ENCODE data around the gene MIEF2. TPM values are rescaled to one million over a fixed set of nuclear protein-coding genes. Genes with fewer than 3 reads are reported as not detected.

MIEF2 gene
- total RNA-seq, 1 donor from 2014 or later, result 22.2 TPM

GRCh38 chr17:18309202-18309601 is 48.7 kb downstream of the MIEF2 start:
- Mint-ChIP-seq H3K27me3 (no peaks in the 10 kb centered on the region), H3K4me1 (ENCODE audit: low read depth) (peaks cover 13% of the 10 kb centered on the region), H3K27ac (no peak overlapping the region), H3K4me3 (ENCODE audit: low read depth) (no peak overlapping the region), H3K9me3 (ENCODE audit: low read depth) (no peaks in the 10 kb centered on the region), H3K36me3 (ENCODE audit: insufficient read depth) (peaks cover 17% of the 10 kb centered on the region)
- TF ChIP-seq CTCF (IDR thresholded peaks at IDR 0.05; ENCODE audit: unreplicated experiment), result no peak
- DNase-seq (ENCODE audit: low spot score, unreplicated experiment), result no peak

GRCh38 chr17:18314059-18314730 is 53.7 kb downstream of the MIEF2 start:
- no peaks in the 10 kb centered on the region for H3K9me3 Mint-ChIP-seq (ENCODE audit: low read depth)
- H3K4me1 Mint-ChIP-seq (ENCODE audit: low read depth), result peaks cover 33% of the 10 kb centered on the region
- no peaks in the 10 kb centered on the region for H3K27me3 Mint-ChIP-seq
- H3K4me3 Mint-ChIP-seq (ENCODE audit: low read depth), result peak overlapping the region; percentile 100
- no peak for TF ChIP-seq CTCF (IDR thresholded peaks at IDR 0.05; ENCODE audit: unreplicated experiment)
- DNase-seq (ENCODE audit: low spot score, unreplicated experiment), result no peak
- H3K36me3 Mint-ChIP-seq (ENCODE audit: insufficient read depth), result peaks cover 10% of the 10 kb centered on the region
- peak overlapping the region; percentile 100 for H3K27ac Mint-ChIP-seq

- Mint-ChIP-seq H3K27ac (peak within 1 kb of the TSS; percentile 100), H3K4me3 (ENCODE audit: low read depth) (peak within 1 kb of the TSS; percentile 100), H3K4me1 (ENCODE audit: low read depth) (peaks cover 38% of the 10 kb centered on the region), H3K27me3 (no peaks in the 10 kb centered on the region), H3K9me3 (ENCODE audit: low read depth) (no peaks in the 10 kb centered on the region), H3K36me3 (ENCODE audit: insufficient read depth) (peaks cover 10% of the 10 kb centered on the region)
- TF ChIP-seq CTCF (IDR thresholded peaks at IDR 0.05; ENCODE audit: unreplicated experiment), result no peak
- peak; percentile 87 for DNase-seq (ENCODE audit: low spot score, unreplicated experiment)
These were observed 54.5 kb downstream of the MIEF2 start, which contains the start of the genes SMCR8 and TOP3A for GRCh38 chr17:18314731-18315561. SMCR8 (plus strand) TSS chr17:18315293; CDS start chr17:18315790, 497 bp downstream. TOP3A (minus strand) TSS chr17:18314994; CDS start chr17:18314778, 216 bp downstream.

- no peaks in the 10 kb centered on the region for H3K27me3 Mint-ChIP-seq
- TF ChIP-seq CTCF (IDR thresholded peaks at IDR 0.05; ENCODE audit: unreplicated experiment), result no peak
- DNase-seq (ENCODE audit: low spot score, unreplicated experiment), result no peak
These were observed 55.1 kb downstream of the MIEF2 start for GRCh38 chr17:18315562-18315922.

GRCh38 chr17:18315961-18316360 is 55.5 kb downstream of the MIEF2 start:
- no peaks in the 10 kb centered on the region for H3K27me3 Mint-ChIP-seq
- no peaks in the 10 kb centered on the region for H3K9me3 Mint-ChIP-seq (ENCODE audit: low read depth)
- peaks cover 8% of the 10 kb centered on the region for H3K36me3 Mint-ChIP-seq (ENCODE audit: insufficient read depth)
- no peak for TF ChIP-seq CTCF (IDR thresholded peaks at IDR 0.05; ENCODE audit: unreplicated experiment)
- H3K4me1 Mint-ChIP-seq (ENCODE audit: low read depth), result peaks cover 41% of the 10 kb centered on the region
- no peak for DNase-seq (ENCODE audit: low spot score, unreplicated experiment)
- H3K4me3 Mint-ChIP-seq (ENCODE audit: low read depth), result peak overlapping the region; percentile 100
- peak overlapping the region; percentile 100 for H3K27ac Mint-ChIP-seq

More at GRCh38 chr17:18315562-18315922, 55.1 kb downstream of the MIEF2 start:
- peaks cover 40% of the 10 kb centered on the region for H3K4me1 Mint-ChIP-seq (ENCODE audit: low read depth)
- H3K27ac Mint-ChIP-seq, result peak overlapping the region; percentile 100
- peak overlapping the region; percentile 100 for H3K4me3 Mint-ChIP-seq (ENCODE audit: low read depth)
- no peaks in the 10 kb centered on the region for H3K9me3 Mint-ChIP-seq (ENCODE audit: low read depth)
- peaks cover 9% of the 10 kb centered on the region for H3K36me3 Mint-ChIP-seq (ENCODE audit: insufficient read depth)

Data from progenitor cell of endocrine pancreas (in vitro differentiated cells).